HL-60 (cell line): Measurements from ENCODE around the gene SCO2.
"Not testable (repeated sequence)": the region's sequence is repeated elsewhere in the genome, so short reads cannot be mapped to it uniquely, and the experiment has no call there.

ENCODE experiments used
- DNase-seq, 2 experiments: peaks; one replicate each; pipeline ENCODE4 v3.0.0-alpha.2; 2010 to 2020; ENCODE audit warnings: low read depth in 1 of 2, low spot score in 1 of 2
- H3K27ac ChIP-seq: fragments of 250-450 bp; sonication (Bioruptor Pico); replicated peaks from 2 replicates; pipeline ENCODE4 v1.5.1; 2020; ENCODE audit warnings: mild to moderate bottlenecking, moderate library complexity
- H3K27me3 ChIP-seq: fragments of 250-450 bp; sonication (Bioruptor Pico); 2 replicates; pipeline ENCODE4 v1.5.1; 2021; ENCODE audit warnings: mild to moderate bottlenecking, moderate library complexity; ENCODE audit not compliant: insufficient read depth, poor library complexity, severe bottlenecking
- H3K4me3 ChIP-seq: replicated peaks from 2 replicates; pipeline ENCODE4 v1.5.1; 2011; ENCODE audit warnings: mild to moderate bottlenecking, control low read depth, low read length; ENCODE audit not compliant: insufficient read depth
- CTCF ChIP-seq: IDR thresholded peaks from one replicate; pipeline ENCODE4 v1.5.1; 2011; ENCODE audit warnings: low read length, control low read depth, inconsistent platforms; ENCODE audit not compliant: insufficient read depth
- GABPA ChIP-seq: IDR thresholded peaks from 2 replicates; pipeline ENCODE4 v1.6.1; 2012; ENCODE audit warnings: low read depth
- POLR2AphosphoS5 ChIP-seq: IDR thresholded peaks from 2 replicates; pipeline ENCODE4 v1.6.1; 2012; ENCODE audit warnings: low read depth
- REST ChIP-seq: IDR thresholded peaks from 2 replicates; pipeline ENCODE4 v1.6.1; 2012; ENCODE audit warnings: low read depth; ENCODE audit not compliant: insufficient replicate concordance
- SPI1 ChIP-seq: IDR thresholded peaks from 2 replicates; pipeline ENCODE4 v1.6.1; 2012; ENCODE audit warnings: low read depth, mild to moderate bottlenecking, borderline replicate concordance

The SCO2 gene

GRCh38 chr22:50521710-50522109, 3.7 kb downstream of the SCO2 start:
- H3K4me3 ChIP-seq: no peak overlapping the region

GRCh38 chr22:50520826-50521453, 4.5 kb downstream of the SCO2 start:
- Histone ChIP-seq H3K27ac (no peak overlapping the region), H3K4me3 (no peak overlapping the region), H3K27me3 (no peaks in the 10 kb centered on the region)
- no peak for TF ChIP-seq POLR2AphosphoS5
- DNase-seq: no peak

More at GRCh38 chr22:50521710-50522109, 3.7 kb downstream of the SCO2 start:
- no peak for TF ChIP-seq POLR2AphosphoS5
- DNase-seq: no peak
- Histone ChIP-seq H3K27me3 (no peaks in the 10 kb centered on the region), H3K27ac (no peak overlapping the region)

GRCh38 chr22:50520184-50520583, 5.2 kb downstream of the SCO2 start:
- H3K27ac ChIP-seq, H3K27me3 ChIP-seq, DNase-seq, H3K4me3 ChIP-seq: not testable (repeated sequence)

- H3K27me3 ChIP-seq: no peaks in the 10 kb centered on the region
- no peak for TF ChIP-seq SPI1
- TF ChIP-seq GABPA: no peak
- no peak for TF ChIP-seq CTCF
- H3K27ac ChIP-seq: no peak overlapping the region
- H3K4me3 ChIP-seq: no peak overlapping the region
- no peak for DNase-seq
These were observed 6.2 kb downstream of the SCO2 start for GRCh38 chr22:50519151-50519550.

GRCh38 chr22:50518606-50519005, 6.8 kb downstream of the SCO2 start:
- Histone ChIP-seq H3K4me3 (no peak overlapping the region), H3K27me3 (no peaks in the 10 kb centered on the region), H3K27ac (no peak overlapping the region)
- no peak for DNase-seq
- TF ChIP-seq GABPA (no peak), CTCF (no peak), POLR2AphosphoS5 (no peak), SPI1 (no peak), REST (no peak)

- no peak for TF ChIP-seq GABPA
- TF ChIP-seq CTCF: no peak
- TF ChIP-seq POLR2AphosphoS5: no peak
- TF ChIP-seq SPI1: no peak
- TF ChIP-seq REST: no peak
- H3K27me3 ChIP-seq: no peaks in the 10 kb centered on the region
- H3K27ac ChIP-seq: no peak overlapping the region
- no peak overlapping the region for H3K4me3 ChIP-seq
- DNase-seq: no peak
These were observed 7.7 kb downstream of the SCO2 start for GRCh38 chr22:50517495-50518260.
